Keratinocyte (primary cell): ENCODE measurements around the gene CREB3. TPM values are rescaled to one million over a fixed set of nuclear protein-coding genes. Genes with fewer than 3 reads are reported as not detected.

ENCODE experiments used
- DNase-seq: peaks from one replicate; pipeline ENCODE4 v3.0.0-alpha.2; 2011; ENCODE audit warnings: low read depth, missing footprints, low spot score
- FAIRE-seq: peaks from 2 replicates; lab custom pipeline; 2011; peaks lifted over from hg19 to GRCh38; lab: Jason Lieb, UNC
- H2AFZ ChIP-seq: 2 replicates; pipeline ENCODE4 v1.6.0; 2012; ENCODE audit warnings: low read length, control low read depth, inconsistent platforms; ENCODE audit not compliant: control insufficient read depth
- H3K27ac ChIP-seq: 2 replicates; pipeline ENCODE4 v1.5.1; 2011; ENCODE audit warnings: low read length; ENCODE audit not compliant: control insufficient read depth, insufficient read depth
- H3K27me3 ChIP-seq: 3 replicates; pipeline ENCODE4 v1.6.0; 2011; ENCODE audit warnings: low read length; ENCODE audit not compliant: control insufficient read depth, insufficient read depth; ENCODE audit errors: extremely low read depth
- H3K36me3 ChIP-seq, 2 experiments: 2 replicates in 1 of 2; 3 replicates in 1 of 2; pipeline ENCODE4 v1.5.1; 2011; ENCODE audit warnings: low read length in 2 of 2, mild to moderate bottlenecking in 1 of 2; ENCODE audit not compliant: control insufficient read depth in 2 of 2, insufficient read depth in 2 of 2; ENCODE audit errors: extremely low read depth in 1 of 2
- H3K4me1 ChIP-seq: 3 replicates; pipeline ENCODE4 v1.5.1; 2011; ENCODE audit warnings: low read length; ENCODE audit not compliant: control insufficient read depth, insufficient read depth; ENCODE audit errors: extremely low read depth
- H3K4me2 ChIP-seq: 3 replicates; pipeline ENCODE4 v1.6.0; 2011; ENCODE audit warnings: low read depth, low read length; ENCODE audit not compliant: control insufficient read depth, insufficient read depth; ENCODE audit errors: extremely low read depth
- H3K4me3 ChIP-seq, 3 experiments: fragments of 200-600 bp in 1 of 3; sonication (generic) in 1 of 3; 2 replicates in 2 of 3; 3 replicates in 1 of 3; pipeline ENCODE4 v1.5.1; 2011 to 2016; ENCODE audit warnings: low read length in 3 of 3, mild to moderate bottlenecking in 3 of 3, control low read depth in 2 of 3, inconsistent platforms in 1 of 3, low read depth in 1 of 3, mixed read lengths in 1 of 3, mixed run types in 1 of 3, moderate library complexity in 1 of 3; ENCODE audit not compliant: control insufficient read depth in 2 of 3, insufficient read depth in 2 of 3; ENCODE audit errors: extremely low read depth in 1 of 3
- H3K79me2 ChIP-seq: 2 replicates; pipeline ENCODE4 v1.6.0; 2012; ENCODE audit warnings: low read length; ENCODE audit not compliant: control insufficient read depth, insufficient read depth
- H3K9ac ChIP-seq: 3 replicates; pipeline ENCODE4 v1.6.0; 2011; ENCODE audit warnings: low read length; ENCODE audit not compliant: control insufficient read depth, insufficient read depth; ENCODE audit errors: extremely low read depth
- H3K9me1 ChIP-seq: 3 replicates; pipeline ENCODE4 v1.6.0; 2011; ENCODE audit warnings: low read length; ENCODE audit not compliant: control insufficient read depth, insufficient read depth; ENCODE audit errors: extremely low read depth
- H3K9me3 ChIP-seq: 2 replicates; pipeline ENCODE4 v1.5.1; 2012; ENCODE audit warnings: low read depth, low read length; ENCODE audit not compliant: control insufficient read depth
- H4K20me1 ChIP-seq: 3 replicates; pipeline ENCODE4 v1.6.0; 2011; ENCODE audit warnings: low read length; ENCODE audit not compliant: control insufficient read depth, insufficient read depth; ENCODE audit errors: extremely low read depth
- EZH2 ChIP-seq: IDR thresholded peaks from one replicate; pipeline ENCODE4 v1.6.1; 2012; ENCODE audit warnings: inconsistent platforms, mild to moderate bottlenecking, low read length, moderate library complexity
- dilution Hi-C: fragments of 300-500 bp; cut with MboI; formaldehyde crosslinking; loops from one replicate; pipeline ENCODE4 v1.7.0; 2020; ENCODE audit warnings: low sequenced_read_pairs; ENCODE audit not compliant: extremely low pct_ligation_motif_present
- polyA plus RNA-seq, 5 experiments: library from polyadenylated mRNA; depleted of rRNA in 3 of 5; stranded (reverse) in 3 of 5; stranded (forward) in 1 of 5; unstranded in 1 of 5; fragments of >200 nt; gene quantifications; 1 replicate in 1 of 5; 2 replicates in 3 of 5; 3 replicates in 1 of 5; pipeline versions ENCODE4 v1.2.1 to v1.2.3, GENCODE V29; 2011 to 2012; ENCODE audit warnings: missing spikeins in 2 of 5, low read depth in 1 of 5, low replicate concordance in 1 of 5
- TF ChIP-seq, protein P1 (sequence below), 3 experiments: IDR thresholded peaks in 1 of 3; conservative IDR thresholded peaks in 1 of 3; optimal IDR thresholded peaks in 1 of 3; 2 replicates in 2 of 3; 3 replicates in 1 of 3; pipeline versions ENCODE3 to v1.5.1; 2011; ENCODE audit warnings: low read length in 3 of 3, mild to moderate bottlenecking in 3 of 3, moderate library complexity in 2 of 3, control low read depth in 1 of 3, inconsistent platforms in 1 of 3; ENCODE audit not compliant: insufficient read depth in 2 of 3; ENCODE audit errors: extremely low read depth in 1 of 3

The CREB3 gene
- polyA plus RNA-seq, 1 donor (not counting 4 experiments of a cell fraction or from before 2014, with no cell fraction given) = 24.6 TPM

DNA sequence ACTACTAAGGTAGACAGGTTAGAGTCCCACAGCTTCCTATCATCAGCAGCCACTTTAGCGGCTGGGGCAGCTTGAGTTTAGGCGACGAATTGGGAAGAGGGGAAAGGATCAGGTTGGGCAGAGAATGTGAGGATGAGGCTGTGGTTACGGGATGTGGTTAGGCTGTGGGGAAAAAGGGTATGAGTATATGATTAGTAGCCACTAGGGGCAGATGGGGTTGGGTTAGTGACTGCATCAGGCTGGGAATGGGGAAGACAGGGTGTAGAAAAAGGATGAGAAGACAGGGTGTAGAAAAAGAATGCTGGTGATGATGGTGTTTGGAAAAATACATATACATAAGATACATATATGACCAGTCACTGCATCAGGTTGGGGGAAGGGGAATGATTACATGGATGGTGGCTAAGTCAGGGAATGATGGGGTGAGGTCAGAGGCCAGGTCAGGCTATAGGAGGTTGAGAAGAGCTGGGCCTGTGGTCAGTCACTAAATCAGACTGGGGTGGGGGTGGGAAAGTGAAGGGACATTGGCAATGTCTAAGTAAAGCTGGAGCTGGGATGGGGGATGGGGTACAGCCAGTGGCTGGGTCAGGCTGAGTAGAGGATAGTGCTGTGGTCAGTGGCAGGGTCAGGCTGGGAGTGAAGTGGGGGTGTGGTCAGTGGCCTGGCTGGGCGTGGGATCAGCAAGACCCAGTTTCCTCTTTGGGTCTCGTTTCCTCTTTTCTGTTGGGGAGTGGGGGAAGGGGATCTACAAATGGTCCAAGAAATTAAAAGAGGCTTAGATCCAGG, 2.6 kb upstream of the CREB3 start:
- H3K4me1 ChIP-seq = peaks cover 47% of the 10 kb centered on the region
- peaks cover 7% of the 10 kb centered on the region for H3K9me1 ChIP-seq
- H2AFZ ChIP-seq = no peak overlapping the region
- no peaks in the 10 kb centered on the region for H3K27me3 ChIP-seq
- FAIRE-seq = peak; percentile 60
- no peak for TF ChIP-seq EZH2
- TF ChIP-seq, protein P1, sequence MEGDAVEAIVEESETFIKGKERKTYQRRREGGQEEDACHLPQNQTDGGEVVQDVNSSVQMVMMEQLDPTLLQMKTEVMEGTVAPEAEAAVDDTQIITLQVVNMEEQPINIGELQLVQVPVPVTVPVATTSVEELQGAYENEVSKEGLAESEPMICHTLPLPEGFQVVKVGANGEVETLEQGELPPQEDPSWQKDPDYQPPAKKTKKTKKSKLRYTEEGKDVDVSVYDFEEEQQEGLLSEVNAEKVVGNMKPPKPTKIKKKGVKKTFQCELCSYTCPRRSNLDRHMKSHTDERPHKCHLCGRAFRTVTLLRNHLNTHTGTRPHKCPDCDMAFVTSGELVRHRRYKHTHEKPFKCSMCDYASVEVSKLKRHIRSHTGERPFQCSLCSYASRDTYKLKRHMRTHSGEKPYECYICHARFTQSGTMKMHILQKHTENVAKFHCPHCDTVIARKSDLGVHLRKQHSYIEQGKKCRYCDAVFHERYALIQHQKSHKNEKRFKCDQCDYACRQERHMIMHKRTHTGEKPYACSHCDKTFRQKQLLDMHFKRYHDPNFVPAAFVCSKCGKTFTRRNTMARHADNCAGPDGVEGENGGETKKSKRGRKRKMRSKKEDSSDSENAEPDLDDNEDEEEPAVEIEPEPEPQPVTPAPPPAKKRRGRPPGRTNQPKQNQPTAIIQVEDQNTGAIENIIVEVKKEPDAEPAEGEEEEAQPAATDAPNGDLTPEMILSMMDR (optimal IDR thresholded peaks at IDR 0.05 in 1 of 3, IDR thresholded peaks at IDR 0.05 in 1 of 3, conservative IDR thresholded peaks at IDR 0.05 in 1 of 3; ENCODE audit: extremely low read depth in 1 of 3, insufficient read depth in 2 of 3, low read length in 3 of 3) = peak; percentile 72 to 78 (median 75)
- H3K9ac ChIP-seq = no peak overlapping the region
- peaks cover 62% of the 10 kb centered on the region for H3K79me2 ChIP-seq
- peaks cover 4 to 15% of the 10 kb centered on the region in 2 experiments for H3K36me3 ChIP-seq
- peak overlapping the region in 2 of 3 experiments; percentile 38 to 95 for H3K4me3 ChIP-seq
- H3K27ac ChIP-seq = peak overlapping the region; percentile 1
- peak; percentile 49 for DNase-seq
- H4K20me1 ChIP-seq = peaks cover 26% of the 10 kb centered on the region
- no peaks in the 10 kb centered on the region for H3K9me3 ChIP-seq
- peak overlapping the region; percentile 95 for H3K4me2 ChIP-seq
- dilution Hi-C loops = no loop called here

DNA sequence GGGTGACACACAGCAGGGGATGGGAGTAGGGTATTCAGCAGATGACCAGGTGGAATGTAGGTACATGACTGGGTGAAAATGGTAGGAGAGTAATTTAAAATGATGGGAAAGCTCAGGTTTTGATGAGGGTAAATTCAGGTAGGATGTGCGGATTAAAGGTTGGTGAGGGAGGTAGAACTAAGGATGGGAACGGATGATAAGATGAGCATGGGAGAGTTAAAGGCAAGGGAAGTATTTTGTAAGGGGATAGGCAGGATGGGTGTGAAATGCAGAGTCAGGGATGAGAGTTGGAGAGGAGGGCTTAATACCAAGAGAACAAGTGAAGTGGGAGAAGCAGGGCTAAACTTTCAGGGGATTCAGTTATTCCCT, 2.0 kb upstream of the CREB3 start:
- Histone ChIP-seq H3K9ac (no peak overlapping the region), H2AFZ (no peak overlapping the region), H3K36me3 (peaks cover 2 to 11% of the 10 kb centered on the region in 2 experiments), H4K20me1 (peaks cover 26% of the 10 kb centered on the region), H3K9me3 (no peaks in the 10 kb centered on the region), H3K9me1 (peaks cover 7% of the 10 kb centered on the region), H3K4me3 (peak overlapping the region in 2 of 3 experiments; percentile 65 to 95), H3K79me2 (peaks cover 58% of the 10 kb centered on the region), H3K27me3 (no peaks in the 10 kb centered on the region), H3K4me1 (peaks cover 47% of the 10 kb centered on the region), H3K27ac (no peak overlapping the region), H3K4me2 (peak overlapping the region; percentile 95)
- dilution Hi-C loops = no loop called here
- FAIRE-seq = no peak
- TF ChIP-seq, protein P1 (optimal IDR thresholded peaks at IDR 0.05 in 1 of 3, IDR thresholded peaks at IDR 0.05 in 1 of 3, conservative IDR thresholded peaks at IDR 0.05 in 1 of 3; ENCODE audit: extremely low read depth in 1 of 3, insufficient read depth in 2 of 3, low read length in 3 of 3) = no peak
- no peak for TF ChIP-seq EZH2
- no peak for DNase-seq
